ENCODE data around the gene TMEM63B. TPM values are rescaled to one million over a fixed set of nuclear protein-coding genes. Genes with fewer than 3 reads are reported as not detected.

TMEM63B gene
- total RNA-seq, 2 experiments from 2014 or later, result 14.5 to 15.3 TPM

- no peak overlapping the region for H3K27ac Mint-ChIP-seq
- no peaks in the 10 kb centered on the region for H3K9me3 Mint-ChIP-seq
- H3K27me3 Mint-ChIP-seq, result no peaks in the 10 kb centered on the region
- DNase-seq, result no peak
- ChIA-PET POLR2A (no interaction called here), CTCF (interaction anchor here (0.9 to 2.0 kb wide), 4 partner anchors 10 to 227 kb away, joined by 3 to 7 read pairs (median 4); no protein-coding TSS in a partner anchor)
- H3K4me1 Mint-ChIP-seq, result peaks cover 16% of the 10 kb centered on the region
- peaks cover 7% of the 10 kb centered on the region for H3K36me3 Mint-ChIP-seq (ENCODE audit: low read depth)
- H3K4me3 Mint-ChIP-seq, result no peak overlapping the region
These were observed 28.2 kb upstream of the TMEM63B start for GRCh38 chr6:44099192-44099591.

- DNase-seq, result peak; percentile 40
- Mint-ChIP-seq H3K4me3 (no peak overlapping the region), H3K27me3 (no peaks in the 10 kb centered on the region), H3K9me3 (no peaks in the 10 kb centered on the region), H3K4me1 (peaks cover 16% of the 10 kb centered on the region), H3K27ac (no peak overlapping the region), H3K36me3 (ENCODE audit: low read depth) (peaks cover 8% of the 10 kb centered on the region)
- CTCF ChIA-PET, result interaction anchor here (0.9 to 2.0 kb wide), 6 partner anchors 9 to 226 kb away, joined by 3 to 7 read pairs (median 4); no protein-coding TSS in a partner anchor
- POLR2A ChIA-PET, result interaction anchor here (0.6 kb wide), 1 partner anchor 156 kb away, joined by 3 read pairs; no protein-coding TSS in a partner anchor
These were observed 27.2 kb upstream of the TMEM63B start for GRCh38 chr6:44100088-44100550.

- ChIA-PET POLR2A (no interaction called here), CTCF (interaction anchor here (1.1 to 1.9 kb wide), 3 partner anchors 10 to 61 kb away, joined by 3 to 7 read pairs (median 4); no protein-coding TSS in a partner anchor)
- Mint-ChIP-seq H3K4me1 (peaks cover 15% of the 10 kb centered on the region), H3K27me3 (no peaks in the 10 kb centered on the region), H3K36me3 (ENCODE audit: low read depth) (peaks cover 12% of the 10 kb centered on the region), H3K4me3 (no peak overlapping the region), H3K9me3 (no peaks in the 10 kb centered on the region), H3K27ac (no peak overlapping the region)
- DNase-seq, result no peak
These were observed 25.5 kb upstream of the TMEM63B start for GRCh38 chr6:44101832-44102231.

- no peaks in the 10 kb centered on the region for H3K9me3 Mint-ChIP-seq
- H3K4me1 Mint-ChIP-seq, result peaks cover 14% of the 10 kb centered on the region
- H3K4me3 Mint-ChIP-seq, result no peak overlapping the region
- CTCF ChIA-PET, result interaction anchor here (0.5 to 1.9 kb wide), 3 partner anchors 9 to 60 kb away, joined by 3 to 7 read pairs (median 4); no protein-coding TSS in a partner anchor
- peaks cover 12% of the 10 kb centered on the region for H3K36me3 Mint-ChIP-seq (ENCODE audit: low read depth)
- no peak for DNase-seq
- no peaks in the 10 kb centered on the region for H3K27me3 Mint-ChIP-seq
- H3K27ac Mint-ChIP-seq, result no peak overlapping the region
- POLR2A ChIA-PET, result interaction anchor here (0.6 kb wide), 1 partner anchor 144 kb away, joined by 3 read pairs; the partner anchor contains the start of gene HSP90AB1
These were observed 24.8 kb upstream of the TMEM63B start for GRCh38 chr6:44102527-44102926.

- Mint-ChIP-seq H3K27ac (no peak overlapping the region), H3K27me3 (no peaks in the 10 kb centered on the region), H3K36me3 (ENCODE audit: low read depth) (peaks cover 13% of the 10 kb centered on the region), H3K4me1 (peaks cover 14% of the 10 kb centered on the region), H3K9me3 (no peaks in the 10 kb centered on the region), H3K4me3 (no peak overlapping the region)
- DNase-seq, result no peak
- ChIA-PET CTCF (interaction anchor here (0.6 to 1.0 kb wide), 2 partner anchors 21 to 167 kb away, joined by 3 to 4 read pairs; no protein-coding TSS in a partner anchor), POLR2A (no interaction called here)
These were observed 22.8 kb upstream of the TMEM63B start for GRCh38 chr6:44104481-44105021.

- H3K4me1 Mint-ChIP-seq, result peaks cover 19% of the 10 kb centered on the region
- H3K4me3 Mint-ChIP-seq, result no peak overlapping the region
- no peak overlapping the region for H3K27ac Mint-ChIP-seq
- H3K27me3 Mint-ChIP-seq, result no peaks in the 10 kb centered on the region
- no peaks in the 10 kb centered on the region for H3K9me3 Mint-ChIP-seq
- ChIA-PET POLR2A (no interaction called here), CTCF (interaction anchor here (1.0 kb wide), 1 partner anchor 22 kb away, joined by 3 read pairs; no protein-coding TSS in a partner anchor)
- H3K36me3 Mint-ChIP-seq (ENCODE audit: low read depth), result peaks cover 14% of the 10 kb centered on the region
- DNase-seq, result no peak
These were observed 22.2 kb upstream of the TMEM63B start for GRCh38 chr6:44105146-44105545.

GRCh38 chr6:44105993-44106740, 21.2 kb upstream of the TMEM63B start:
- Mint-ChIP-seq H3K27me3 (no peaks in the 10 kb centered on the region), H3K9me3 (no peaks in the 10 kb centered on the region), H3K4me3 (no peak overlapping the region), H3K36me3 (ENCODE audit: low read depth) (peaks cover 17% of the 10 kb centered on the region), H3K27ac (no peak overlapping the region), H3K4me1 (peaks cover 20% of the 10 kb centered on the region)
- ChIA-PET CTCF (interaction anchor here (0.6 to 3.3 kb wide), 3 partner anchors 11 to 348 kb away, joined by 3 to 14 read pairs (median 3); no protein-coding TSS in a partner anchor), POLR2A (no interaction called here)
- no peak for DNase-seq

GRCh38 chr6:44107017-44107416, 20.3 kb upstream of the TMEM63B start:
- Mint-ChIP-seq H3K27me3 (no peaks in the 10 kb centered on the region), H3K36me3 (ENCODE audit: low read depth) (peaks cover 25% of the 10 kb centered on the region), H3K9me3 (no peaks in the 10 kb centered on the region), H3K27ac (no peak overlapping the region), H3K4me1 (peaks cover 24% of the 10 kb centered on the region), H3K4me3 (no peak overlapping the region)
- no peak for DNase-seq
- ChIA-PET POLR2A (no interaction called here), CTCF (interaction anchor here (3.3 kb wide), 1 partner anchor 10 kb away, joined by 14 read pairs; no protein-coding TSS in a partner anchor)

GRCh38 chr6:44108471-44108870, 18.9 kb upstream of the TMEM63B start:
- CTCF ChIA-PET, result interaction anchor here (1.0 to 3.3 kb wide), 6 partner anchors 9 to 33 kb away, joined by 3 to 14 read pairs (median 4); no protein-coding TSS in a partner anchor
- POLR2A ChIA-PET, result interaction anchor here (0.8 kb wide), 1 partner anchor 147 kb away, joined by 4 read pairs; no protein-coding TSS in a partner anchor
- no peaks in the 10 kb centered on the region for H3K27me3 Mint-ChIP-seq
- no peaks in the 10 kb centered on the region for H3K9me3 Mint-ChIP-seq
- peaks cover 15% of the 10 kb centered on the region for H3K4me1 Mint-ChIP-seq
- no peak overlapping the region for H3K4me3 Mint-ChIP-seq
- no peak overlapping the region for H3K27ac Mint-ChIP-seq
- peaks cover 32% of the 10 kb centered on the region for H3K36me3 Mint-ChIP-seq (ENCODE audit: low read depth)
- no peak for DNase-seq

GRCh38 chr6:44109212-44109611, 18.1 kb upstream of the TMEM63B start:
- no peaks in the 10 kb centered on the region for H3K9me3 Mint-ChIP-seq
- H3K4me1 Mint-ChIP-seq, result peaks cover 15% of the 10 kb centered on the region
- H3K4me3 Mint-ChIP-seq, result no peak overlapping the region
- DNase-seq, result no peak
- POLR2A ChIA-PET, result no interaction called here
- CTCF ChIA-PET, result interaction anchor here (1.0 to 1.3 kb wide), 4 partner anchors 10 to 51 kb away, joined by 3 to 7 read pairs (median 4); no protein-coding TSS in a partner anchor
- H3K36me3 Mint-ChIP-seq (ENCODE audit: low read depth), result peaks cover 30% of the 10 kb centered on the region
- H3K27ac Mint-ChIP-seq, result no peak overlapping the region
- H3K27me3 Mint-ChIP-seq, result no peaks in the 10 kb centered on the region

- H3K36me3 Mint-ChIP-seq (ENCODE audit: low read depth), result peaks cover 32% of the 10 kb centered on the region
- ChIA-PET POLR2A (no interaction called here), CTCF (interaction anchor here (1.0 to 1.8 kb wide), 5 partner anchors 10 to 50 kb away, joined by 3 to 4 read pairs (median 3); no protein-coding TSS in a partner anchor)
- no peak overlapping the region for H3K27ac Mint-ChIP-seq
- no peaks in the 10 kb centered on the region for H3K9me3 Mint-ChIP-seq
- H3K4me1 Mint-ChIP-seq, result peaks cover 16% of the 10 kb centered on the region
- no peaks in the 10 kb centered on the region for H3K27me3 Mint-ChIP-seq
- H3K4me3 Mint-ChIP-seq, result no peak overlapping the region
- DNase-seq, result no peak
These were observed 17.2 kb upstream of the TMEM63B start for GRCh38 chr6:44110005-44110676.

GRCh38 chr6:44110966-44111365, 16.4 kb upstream of the TMEM63B start:
- POLR2A ChIA-PET, result no interaction called here
- Mint-ChIP-seq H3K4me1 (peaks cover 23% of the 10 kb centered on the region), H3K36me3 (ENCODE audit: low read depth) (peaks cover 36% of the 10 kb centered on the region), H3K27me3 (no peaks in the 10 kb centered on the region), H3K27ac (no peak overlapping the region), H3K4me3 (no peak overlapping the region), H3K9me3 (no peaks in the 10 kb centered on the region)
- DNase-seq, result no peak
- CTCF ChIA-PET, result interaction anchor here (0.7 to 1.8 kb wide), 6 partner anchors 9 to 37 kb away, joined by 3 to 7 read pairs (median 3); no protein-coding TSS in a partner anchor

Measured in activated CD4-positive, alpha-beta T cell treated with anti-CD3 and anti-CD28 coated beads, Interleukin-2, amount 10 ng/mL, durations not matched to agents 7 days and 5 days (primary cell).